Measurements from ENCODE around the gene POLR2F.

DNA sequence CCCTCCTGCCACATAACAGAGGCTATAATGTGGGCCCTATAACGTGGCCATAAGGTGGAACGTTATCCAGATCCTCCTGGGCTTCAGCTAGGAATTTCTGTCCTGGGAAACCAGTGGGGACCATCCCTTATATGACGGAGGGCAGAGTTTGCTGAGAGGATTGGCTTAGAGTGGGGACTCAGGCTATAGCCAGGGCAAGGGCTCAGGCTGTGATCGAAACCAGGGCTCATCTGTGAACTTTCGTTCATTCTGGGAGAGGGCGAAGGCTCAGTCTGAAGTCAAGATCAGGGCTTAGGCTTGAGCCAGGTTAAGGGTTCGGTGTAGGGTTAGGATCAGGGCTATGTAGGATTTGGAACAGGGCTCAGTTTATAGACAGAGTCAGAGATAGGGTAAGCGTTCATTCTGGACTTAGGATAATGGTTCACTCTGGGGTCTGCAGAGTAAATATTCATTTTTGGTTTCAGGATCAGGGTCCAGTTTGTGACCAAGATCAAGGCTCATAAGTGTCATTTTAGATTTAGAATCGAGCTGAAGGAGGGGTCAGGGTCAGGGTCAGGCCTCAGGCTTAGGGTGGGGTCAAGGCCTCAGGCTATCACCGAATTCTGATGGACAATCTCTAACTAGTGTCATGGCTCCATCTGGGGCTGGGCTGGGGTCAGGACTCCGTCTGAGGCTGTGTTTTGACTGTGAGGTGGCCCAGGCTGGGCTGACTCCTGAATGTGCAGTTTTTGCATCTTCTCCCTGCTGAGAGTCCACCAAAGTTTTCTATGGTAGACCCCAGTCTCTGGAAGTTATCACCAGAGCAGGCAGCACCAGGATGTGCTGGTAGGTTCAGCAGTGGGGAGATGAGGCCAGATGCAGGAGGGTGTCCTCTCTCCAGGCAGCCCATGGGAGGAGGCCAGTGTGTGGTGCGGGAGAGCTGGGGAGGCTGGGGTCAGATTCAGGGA is 64.7 kb downstream of the POLR2F start:
- TF ChIP-seq, protein P1, sequence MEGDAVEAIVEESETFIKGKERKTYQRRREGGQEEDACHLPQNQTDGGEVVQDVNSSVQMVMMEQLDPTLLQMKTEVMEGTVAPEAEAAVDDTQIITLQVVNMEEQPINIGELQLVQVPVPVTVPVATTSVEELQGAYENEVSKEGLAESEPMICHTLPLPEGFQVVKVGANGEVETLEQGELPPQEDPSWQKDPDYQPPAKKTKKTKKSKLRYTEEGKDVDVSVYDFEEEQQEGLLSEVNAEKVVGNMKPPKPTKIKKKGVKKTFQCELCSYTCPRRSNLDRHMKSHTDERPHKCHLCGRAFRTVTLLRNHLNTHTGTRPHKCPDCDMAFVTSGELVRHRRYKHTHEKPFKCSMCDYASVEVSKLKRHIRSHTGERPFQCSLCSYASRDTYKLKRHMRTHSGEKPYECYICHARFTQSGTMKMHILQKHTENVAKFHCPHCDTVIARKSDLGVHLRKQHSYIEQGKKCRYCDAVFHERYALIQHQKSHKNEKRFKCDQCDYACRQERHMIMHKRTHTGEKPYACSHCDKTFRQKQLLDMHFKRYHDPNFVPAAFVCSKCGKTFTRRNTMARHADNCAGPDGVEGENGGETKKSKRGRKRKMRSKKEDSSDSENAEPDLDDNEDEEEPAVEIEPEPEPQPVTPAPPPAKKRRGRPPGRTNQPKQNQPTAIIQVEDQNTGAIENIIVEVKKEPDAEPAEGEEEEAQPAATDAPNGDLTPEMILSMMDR (IDR thresholded peaks at IDR 0.05), result no peak
- TF ChIP-seq POLR2A (IDR thresholded peaks at IDR 0.05), result no peak

Data from body of pancreas (tissue), 4 donors.